AG09309 (cell line): ENCODE results near the gene PPAN.

Source experiments
- DNase-seq: peaks from one replicate; pipeline ENCODE4 v3.0.0-alpha.2; 2010; ENCODE audit warnings: low read depth
- H3K4me3 ChIP-seq: 2 replicates; pipeline ENCODE4 v1.5.1; 2011; ENCODE audit warnings: mild to moderate bottlenecking, low read depth, low read length, moderate library complexity; ENCODE audit not compliant: control insufficient read depth
- TF ChIP-seq, protein P1 (sequence below): IDR thresholded peaks from 2 replicates; pipeline ENCODE4 v1.5.1; 2011; ENCODE audit warnings: mild to moderate bottlenecking, low read depth, low read length, inconsistent platforms; ENCODE audit not compliant: insufficient read depth, control insufficient read depth; ENCODE audit errors: missing control alignments

PPAN gene

DNA sequence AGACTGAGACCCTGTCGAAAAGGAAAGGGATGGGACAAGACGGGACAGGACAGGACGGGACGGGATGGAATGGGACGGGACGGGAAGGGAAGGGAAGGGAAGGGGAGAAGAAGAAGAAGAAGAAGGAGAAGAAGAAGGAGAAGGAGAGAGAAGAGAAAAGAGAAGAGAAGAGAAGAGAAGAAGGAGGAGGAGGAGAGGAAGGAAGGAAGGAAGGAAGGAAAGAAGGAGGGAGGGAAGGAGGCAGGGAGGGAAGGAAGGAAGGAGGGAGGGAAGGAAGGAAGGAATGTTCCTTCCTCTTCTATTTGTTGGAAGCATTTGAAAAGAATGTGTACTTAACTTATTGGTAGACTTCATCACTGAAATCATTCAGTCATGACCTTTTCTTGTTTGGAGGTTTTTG is 29.6 kb upstream of the PPAN start:
- TF ChIP-seq, protein P1, sequence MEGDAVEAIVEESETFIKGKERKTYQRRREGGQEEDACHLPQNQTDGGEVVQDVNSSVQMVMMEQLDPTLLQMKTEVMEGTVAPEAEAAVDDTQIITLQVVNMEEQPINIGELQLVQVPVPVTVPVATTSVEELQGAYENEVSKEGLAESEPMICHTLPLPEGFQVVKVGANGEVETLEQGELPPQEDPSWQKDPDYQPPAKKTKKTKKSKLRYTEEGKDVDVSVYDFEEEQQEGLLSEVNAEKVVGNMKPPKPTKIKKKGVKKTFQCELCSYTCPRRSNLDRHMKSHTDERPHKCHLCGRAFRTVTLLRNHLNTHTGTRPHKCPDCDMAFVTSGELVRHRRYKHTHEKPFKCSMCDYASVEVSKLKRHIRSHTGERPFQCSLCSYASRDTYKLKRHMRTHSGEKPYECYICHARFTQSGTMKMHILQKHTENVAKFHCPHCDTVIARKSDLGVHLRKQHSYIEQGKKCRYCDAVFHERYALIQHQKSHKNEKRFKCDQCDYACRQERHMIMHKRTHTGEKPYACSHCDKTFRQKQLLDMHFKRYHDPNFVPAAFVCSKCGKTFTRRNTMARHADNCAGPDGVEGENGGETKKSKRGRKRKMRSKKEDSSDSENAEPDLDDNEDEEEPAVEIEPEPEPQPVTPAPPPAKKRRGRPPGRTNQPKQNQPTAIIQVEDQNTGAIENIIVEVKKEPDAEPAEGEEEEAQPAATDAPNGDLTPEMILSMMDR: no peak
- no peak overlapping the region for H3K4me3 ChIP-seq
- no peak for DNase-seq

- no peak overlapping the region for H3K4me3 ChIP-seq
- TF ChIP-seq, protein P1: no peak
- no peak for DNase-seq
These were observed 27.8 kb upstream of the PPAN start for GRCh38 chr19:10078329-10078728.

GRCh38 chr19:10079031-10079453 is 27.1 kb upstream of the PPAN start:
- no peak for DNase-seq
- TF ChIP-seq, protein P1: no peak
- no peak overlapping the region for H3K4me3 ChIP-seq

DNA sequence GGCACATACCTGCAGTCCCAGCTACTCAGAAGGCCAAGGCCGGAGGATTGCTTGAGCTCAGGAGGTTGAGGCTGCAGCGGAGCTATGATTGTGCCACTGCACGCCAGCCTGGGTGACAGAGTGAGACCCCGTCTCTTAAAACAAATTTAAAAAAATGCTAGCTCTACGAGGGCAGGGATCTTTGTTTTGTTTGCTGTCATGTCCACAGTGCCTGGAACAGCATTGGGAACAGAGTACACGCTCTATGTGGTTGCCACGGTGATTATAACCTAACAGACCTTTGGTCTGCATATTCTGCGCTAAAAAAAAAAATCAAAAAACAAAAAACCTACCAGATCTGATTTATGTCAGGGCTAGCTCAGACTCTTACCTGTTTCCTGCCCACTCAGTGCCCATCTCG is 22.3 kb upstream of the PPAN start:
- H3K4me3 ChIP-seq: no peak overlapping the region
- no peak for DNase-seq
- TF ChIP-seq, protein P1: no peak

GRCh38 chr19:10084803-10085202 is 21.4 kb upstream of the PPAN start:
- DNase-seq: no peak
- TF ChIP-seq, protein P1: no peak
- H3K4me3 ChIP-seq: no peak overlapping the region

- TF ChIP-seq, protein P1: no peak
- H3K4me3 ChIP-seq: peak within 1 kb of the TSS; percentile 100
- DNase-seq: no peak
These were observed 20.2 kb upstream of the PPAN start, which contains the start of gene SHFL for GRCh38 chr19:10085641-10086590. TSS of gene SHFL (plus strand) at chr19:10086317. CDS start at chr19:10086428, 111 bp downstream.
